Measurements from ENCODE around the gene WWP2. TPM values are rescaled to one million over a fixed set of nuclear protein-coding genes. Genes with fewer than 3 reads are reported as not detected.

The WWP2 gene
- 21.5 to 25.7 TPM (median 22.7 TPM) in 5 replicates for total RNA-seq (2022; extraction: Qiagen RNA extraction)

DNA sequence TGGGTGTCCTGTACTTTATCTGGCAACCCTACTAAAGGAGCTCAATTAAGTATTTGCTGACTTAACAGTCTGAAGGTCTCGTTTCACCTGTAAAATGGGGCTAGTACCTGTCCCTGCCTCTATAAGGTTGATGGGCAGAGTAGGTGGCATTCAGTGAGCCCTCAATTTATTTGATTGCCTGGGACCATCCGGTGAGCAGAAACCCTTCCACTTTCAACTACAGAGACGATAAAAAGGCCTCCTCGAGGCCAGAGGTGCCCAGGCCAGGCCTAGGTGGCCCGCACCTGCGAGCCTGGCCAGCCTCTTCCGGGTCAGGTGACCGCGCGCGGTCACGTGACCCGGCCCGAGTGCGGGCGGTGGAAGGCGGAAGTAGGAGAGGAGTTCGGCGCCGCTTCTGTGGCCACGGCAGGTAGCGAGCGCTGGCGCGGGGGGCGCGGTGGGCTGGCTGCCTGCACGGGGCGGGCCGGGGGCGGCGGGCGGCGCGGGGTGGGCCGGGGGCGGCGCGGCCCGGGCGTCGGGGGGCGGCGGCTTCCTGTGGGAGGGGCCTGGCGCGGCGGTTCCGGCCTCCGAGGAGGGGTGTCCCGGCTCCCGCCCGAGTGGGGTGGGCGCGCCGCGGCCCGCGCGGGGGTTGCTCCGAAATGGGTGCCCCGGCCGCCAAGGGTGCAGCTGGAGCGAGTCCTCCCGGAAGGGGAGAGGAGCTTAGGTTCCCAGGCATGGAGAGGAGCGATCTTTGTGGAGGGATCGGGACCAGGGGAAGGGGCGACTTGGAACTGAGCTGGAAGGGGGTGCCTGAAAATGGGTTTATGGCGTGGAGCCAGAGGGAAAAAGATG, at the start of gene WWP2:
WWP2 (plus strand) TSS at position 350 of the 831 bp plus-strand sequence. CDS start 24,679 bp downstream, outside the sequence.

GRCh38 chr16:69726313-69727060, 35.6 kb upstream of the WWP2 start, which contains the start of gene NQO1:
Gene NQO1, minus strand, starts transcription at chr16:69726560. Its CDS starts 121 bp downstream, at chr16:69726439.

DNA sequence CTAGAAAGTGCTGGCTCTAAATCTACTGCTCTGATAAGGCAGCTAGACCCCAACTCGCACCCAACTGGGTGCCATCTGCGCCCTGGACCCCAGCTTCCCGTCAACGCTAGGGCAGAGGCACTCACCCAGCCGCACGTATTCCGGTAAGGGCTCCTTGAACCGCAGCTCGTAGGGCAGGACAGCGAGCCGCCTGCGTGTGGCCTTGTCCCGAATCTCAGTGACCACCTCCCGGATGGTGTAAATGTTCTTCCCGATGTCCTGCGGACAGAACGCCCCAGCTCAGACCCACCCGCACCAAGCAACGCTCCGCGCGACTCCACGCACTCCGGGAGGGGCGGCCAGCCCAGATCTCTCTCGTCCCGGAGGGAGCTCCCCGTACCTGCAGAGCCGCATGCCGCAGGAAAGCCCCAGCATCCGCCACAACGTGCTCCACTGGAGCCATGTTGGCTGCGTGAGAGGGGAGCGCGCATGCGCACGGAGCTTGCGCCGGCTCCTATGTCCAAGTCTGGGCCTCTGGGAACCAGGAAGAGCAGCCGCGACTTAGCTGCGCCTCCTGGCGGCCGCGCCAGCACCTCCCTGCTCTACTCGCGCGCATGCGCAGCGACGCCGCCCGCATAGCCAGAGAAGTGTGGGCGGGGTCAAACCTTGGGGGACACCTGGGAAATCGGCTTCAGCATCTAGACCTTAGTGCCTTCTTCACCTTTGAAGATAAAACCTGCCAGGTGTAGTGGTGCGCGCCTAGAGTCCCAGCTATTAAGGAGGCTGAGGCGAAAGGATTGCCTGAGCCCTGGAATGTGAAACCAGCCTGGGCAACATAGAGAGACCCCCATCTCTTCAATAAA, 7.4 kb upstream of the WWP2 start, which contains the start of gene NOB1:
NOB1 (minus strand) TSS at position 458 of the 842 bp plus-strand sequence; CDS start at position 442, 16 bp downstream.

GRCh38 chr16:69951017-69951671, 189.0 kb downstream of the WWP2 start, which contains the start of gene CLEC18A:
Gene CLEC18A, plus strand, starts transcription at chr16:69951334. Its CDS starts 33 bp downstream, at chr16:69951367.

Other genes with a start within 250 kb of the WWP2 start
- 3.2 to 7.7 TPM (median 5.4 TPM) in 5 replicates for gene NFAT5, start 196.4 kb upstream of the WWP2 start, total RNA-seq (2022; extraction: Qiagen RNA extraction)
- gene NQO1, start 35.8 kb upstream of the WWP2 start, total RNA-seq (2022; extraction: Qiagen RNA extraction): 2,292 to 2,538 TPM (median 2,443 TPM) in 5 replicates
- gene NOB1, start 7.4 kb upstream of the WWP2 start, total RNA-seq (2022; extraction: Qiagen RNA extraction): 102 to 121 TPM (median 110 TPM) in 5 replicates
- 0.05 to 0.13 TPM (median 0.10 TPM) in 4 of 5 replicates, not detected in the other for gene CLEC18A, start 189.0 kb downstream of the WWP2 start, total RNA-seq (2022; extraction: Qiagen RNA extraction)

Measured in A549 treated with Hydrocortisone at 1 μM for 4 hours (cell line).